Right lobe of liver (tissue), 6 donors: Measurements from ENCODE around the gene EXOC4. TPM values are rescaled to one million over a fixed set of nuclear protein-coding genes. Genes with fewer than 3 reads are reported as not detected.

Experiments
- ATAC-seq, 4 donors: fragments of 200-7000 bp; cut with Tn5 transposase; one replicate each; pipeline ENCODE4 v1.9.1; 2020; ENCODE audit warnings: mild to moderate bottlenecking in 4 of 4, moderate library complexity in 4 of 4
- DNase-seq, 3 donors: peaks; one replicate each; pipeline ENCODE4 v3.0.0-alpha.2; 2020
- H3K27ac ChIP-seq, 3 donors: fragments of 200-600 bp; one replicate each; pipeline ENCODE4 v1.8.0; 2022
- H3K27me3 ChIP-seq, 2 donors: fragments of 200-600 bp; one replicate each; pipeline ENCODE4 v1.8.0; 2022
- H3K36me3 ChIP-seq, 4 donors: fragments of 200-600 bp; sonication (generic) in 1 of 4; one replicate each; pipeline versions ENCODE4 v1.5.1 to v1.8.0; 2017 to 2022; ENCODE audit warnings: control low read depth in 1 of 4
- H3K4me1 ChIP-seq, 4 donors: fragments of 200-600 bp; sonication (generic) in 1 of 4; one replicate each; pipeline versions ENCODE4 v1.5.1 to v1.8.0; 2017 to 2022; ENCODE audit warnings: control low read depth in 1 of 4
- H3K4me3 ChIP-seq, 3 donors: fragments of 200-600 bp; one replicate each; pipeline ENCODE4 v1.8.0; 2022
- H3K9me3 ChIP-seq, 4 donors: fragments of 200-600 bp; sonication (generic) in 1 of 4; one replicate each; pipeline versions ENCODE4 v1.5.1 to v1.8.0; 2017 to 2022; ENCODE audit warnings: control low read depth in 1 of 4
- CTCF ChIP-seq, 4 donors: fragments of 200-600 bp in 3 of 4; fragments of 450-650 bp in 1 of 4; IDR thresholded peaks; one replicate each; pipeline versions ENCODE4 v1.5.1 to v1.8.0; 2016 to 2022; ENCODE audit warnings: antibody characterized with exemption in 4 of 4, mild to moderate bottlenecking in 2 of 4
- POLR2A ChIP-seq: fragments of 450-650 bp; IDR thresholded peaks from one replicate; pipeline ENCODE4 v1.6.1; 2017; ENCODE audit warnings: antibody characterized with exemption, mild to moderate bottlenecking
- WGBS: methylation state at CpG from one replicate; pipeline ENCODE4 v1.1.6; 2018; ENCODE audit warnings: low coverage, low lambda C conversion rate; ENCODE audit not compliant: insufficient coverage; ENCODE audit errors: missing lambda C conversion rate; 5-methylcytosine and 5-hydroxymethylcytosine counted together
- intact Hi-C, 2 donors: fragments of 100-400 bp; cut with DNase I; formaldehyde crosslinking; loops; one replicate each; pipeline versions ENCODE4 v1.11.2 to v1.14.1; 2022
- total RNA-seq, 6 experiments: library from RNA; depleted of rRNA in 2 of 6; stranded (reverse); fragments of >200 nt in 2 of 6; fragmentation: NEBNext Ultra II Directional in 3 of 6; extraction: Animal tissue kit (Norgen Biotek cat#: 25700) in 3 of 6; gene quantifications; one replicate each; pipeline versions ENCODE4 v1.1.0 to v1.2.4, GENCODE V29; 2016 to 2023
- donor health status: DM: no; HTN: yes; CAD: no.
- donor health status: DM: no; HTN: no; CAD: no.
- donor health status: DM: no; HTN: no; CAD: no.
- donor health status: DM: no; HTN: yes; CAD: no.
- donor health status: DM: no; HTN: yes; CAD: no.

Gene EXOC4
- total RNA-seq, 6 experiments from 2014 or later: 23.7 to 33.5 (median 30.0) TPM

GRCh38 chr7:133217773-133218172, 35.1 kb upstream of the EXOC4 start:
- 30% methylated on average over 3 of the region's 3 CpGs for WGBS
- TF ChIP-seq CTCF (IDR thresholded peaks at IDR 0.05) (no peak), POLR2A (no peak)
- H3K27me3 ChIP-seq: no peaks in the 10 kb centered on the region
- H3K27ac ChIP-seq: no peak overlapping the region
- H3K4me3 ChIP-seq: no peak overlapping the region
- no peaks in the 10 kb centered on the region for H3K9me3 ChIP-seq
- no peaks in the 10 kb centered on the region for H3K4me1 ChIP-seq
- intact Hi-C loops: no loop called here
- H3K36me3 ChIP-seq: no peaks in the 10 kb centered on the region
- DNase-seq (no peak), ATAC-seq (no peak)

GRCh38 chr7:133230591-133231194, 22.2 kb upstream of the EXOC4 start:
- Histone ChIP-seq H3K9me3 (no peaks in the 10 kb centered on the region), H3K4me1 (no peaks in the 10 kb centered on the region), H3K27me3 (no peaks in the 10 kb centered on the region), H3K27ac (no peak overlapping the region), H3K4me3 (no peak overlapping the region), H3K36me3 (no peaks in the 10 kb centered on the region)
- 22% methylated on average over 5 of the region's 5 CpGs for WGBS
- no peak for TF ChIP-seq POLR2A
- TF ChIP-seq CTCF (IDR thresholded peaks at IDR 0.05): peak; percentile 62 to 72 (median 70)
- DNase-seq: peak in 1 of 3 donors; percentile 48
- peak; percentile 62 to 77 (median 70) for ATAC-seq
- intact Hi-C loops: no loop called here

GRCh38 chr7:133233142-133233541, 19.7 kb upstream of the EXOC4 start:
- no peaks in the 10 kb centered on the region for H3K27me3 ChIP-seq
- no peaks in the 10 kb centered on the region for H3K4me1 ChIP-seq
- no peak overlapping the region for H3K4me3 ChIP-seq
- DNase-seq (no peak), ATAC-seq (no peak)
- H3K9me3 ChIP-seq: no peaks in the 10 kb centered on the region
- 83% methylated on average over 8 of the region's 9 CpGs for whole genome bisulfite sequencing
- TF ChIP-seq CTCF (IDR thresholded peaks at IDR 0.05): no peak
- no peak for TF ChIP-seq POLR2A
- intact Hi-C loops: no loop called here
- H3K27ac ChIP-seq: no peak overlapping the region
- H3K36me3 ChIP-seq: no peaks in the 10 kb centered on the region

GRCh38 chr7:133234961-133235875, 17.7 kb upstream of the EXOC4 start:
- WGBS: 70% methylated on average over 4 of the region's 4 CpGs
- DNase-seq: no peak

More at GRCh38 chr7:133234961-133235875, 17.7 kb upstream of the EXOC4 start:
- Histone ChIP-seq H3K27ac (no peak overlapping the region), H3K4me1 (no peaks in the 10 kb centered on the region), H3K36me3 (no peaks in the 10 kb centered on the region), H3K27me3 (no peaks in the 10 kb centered on the region), H3K4me3 (no peak overlapping the region), H3K9me3 (no peaks in the 10 kb centered on the region)
- intact Hi-C loops: no loop called here
- ATAC-seq: peak; percentile 32 to 87 (median 67)
- TF ChIP-seq POLR2A: no peak
- no peak for TF ChIP-seq CTCF (IDR thresholded peaks at IDR 0.05)
